K562 (cell line): ENCODE measurements around the gene KPTN. TPM values are rescaled to one million over a fixed set of nuclear protein-coding genes. Genes with fewer than 3 reads are reported as not detected.
A peak's percentile ranks its signal among the peaks of the same experiment; 100 is the strongest.

Experiments used
- BACH1 ChIP-seq: fragments of 200-800 bp; sonication (Bioruptor generic); IDR thresholded peaks from 2 replicates; pipeline ENCODE4 v1.6.1; 2016; ENCODE audit warnings: missing genetic modification characterization, missing compliant biosample characterization
- BCLAF1 ChIP-seq, 2 experiments: fragments of 450-650 bp in 1 of 2; IDR thresholded peaks; 2 replicates each; pipeline ENCODE4 v1.6.1; 2011 to 2017; ENCODE audit warnings: low read depth in 2 of 2, antibody characterized with exemption in 1 of 2, borderline replicate concordance in 1 of 2, low read length in 1 of 2, mild to moderate bottlenecking in 1 of 2, mixed read lengths in 1 of 2; ENCODE audit not compliant: control insufficient read depth in 1 of 2
- C11orf30 ChIP-seq: fragments of 450-650 bp; IDR thresholded peaks from 2 replicates; pipeline ENCODE4 v1.6.1; 2016; ENCODE audit warnings: low read depth, mild to moderate bottlenecking
- ELF4 ChIP-seq: fragments of 450-650 bp; formaldehyde crosslinking; IDR thresholded peaks from 2 replicates; pipeline ENCODE4 v1.4.0; 2022; ENCODE audit warnings: missing genetic modification characterization
- ELK1 ChIP-seq: sonication (generic); formaldehyde crosslinking; IDR thresholded peaks from 2 replicates; pipeline ENCODE4 v1.8.1; 2022; ENCODE audit warnings: missing genetic modification reagents
- HDAC1 ChIP-seq, 2 experiments: fragments of 450-650 bp; IDR thresholded peaks; 2 replicates each; pipeline ENCODE4 v1.6.1; 2016 to 2017; ENCODE audit warnings: inconsistent platforms in 1 of 2, mild to moderate bottlenecking in 1 of 2, moderate library complexity in 1 of 2
- ILK ChIP-seq: fragments of 450-650 bp; IDR thresholded peaks from 2 replicates; pipeline ENCODE4 v1.6.1; 2016; ENCODE audit warnings: missing genetic modification characterization, low read depth, mild to moderate bottlenecking, missing compliant biosample characterization, moderate library complexity, borderline replicate concordance
- JUN ChIP-seq, 2 experiments: sonication (generic) in 1 of 2; formaldehyde crosslinking in 1 of 2; IDR thresholded peaks; 2 replicates each; pipeline versions ENCODE4 v1.6.1 to v1.8.0; 2012 to 2022; ENCODE audit warnings: borderline replicate concordance in 2 of 2, mild to moderate bottlenecking in 2 of 2, improper control_type of control experiment in 1 of 2, low read depth in 1 of 2, low read length in 1 of 2, missing genetic modification reagents in 1 of 2
- KLF16 ChIP-seq: IDR thresholded peaks from 2 replicates; pipeline ENCODE4 v1.6.1; 2016; ENCODE audit warnings: antibody characterized with exemption
- MTA1 ChIP-seq: fragments of 450-650 bp; IDR thresholded peaks from 2 replicates; pipeline ENCODE4 v1.6.1; 2017; ENCODE audit warnings: borderline replicate concordance
- NFRKB ChIP-seq: fragments of 450-650 bp; IDR thresholded peaks from 2 replicates; pipeline ENCODE4 v1.6.1; 2016; ENCODE audit warnings: low read depth
- OTX1 ChIP-seq: fragments of 450-650 bp; formaldehyde crosslinking; IDR thresholded peaks from 2 replicates; pipeline ENCODE4 v1.4.0; 2022; ENCODE audit warnings: mild to moderate bottlenecking
- PHF21A ChIP-seq: fragments of 450-650 bp; IDR thresholded peaks from 2 replicates; pipeline ENCODE4 v1.6.1; 2017; ENCODE audit warnings: low read depth, borderline replicate concordance
- POLR2A ChIP-seq: fragments of 450-650 bp; conservative IDR thresholded peaks from 2 replicates; pipeline ENCODE4 v1.6.1; 2016
- RB1 ChIP-seq: fragments of 450-650 bp; IDR thresholded peaks from 2 replicates; pipeline ENCODE4 v1.6.1; 2017; ENCODE audit warnings: low read depth, mild to moderate bottlenecking
- RBM15 ChIP-seq: fragments of 200-400 bp; formaldehyde crosslinking; IDR thresholded peaks from 2 replicates; pipeline ENCODE4 v1.6.1; 2018; ENCODE audit warnings: mild to moderate bottlenecking, low read length, moderate library complexity; ENCODE audit not compliant: insufficient read depth
- SPI1 ChIP-seq: IDR thresholded peaks from 2 replicates; pipeline ENCODE4 v1.6.1; 2011; ENCODE audit warnings: low read depth, low read length, control low read depth, borderline replicate concordance
- ZBTB26 ChIP-seq: fragments of 450-650 bp; formaldehyde crosslinking; IDR thresholded peaks from 2 replicates; pipeline ENCODE4 v1.4.0; 2022; ENCODE audit warnings: missing genetic modification characterization
- ZBTB9 ChIP-seq: fragments of 450-650 bp; formaldehyde crosslinking; IDR thresholded peaks from 2 replicates; pipeline ENCODE4 v1.4.0; 2020; ENCODE audit warnings: mild to moderate bottlenecking, moderate library complexity
- polyA plus RNA-seq, 8 experiments: library from polyadenylated mRNA; depleted of rRNA in 4 of 8; stranded (reverse) in 5 of 8; unstranded in 3 of 8; fragments of >200 nt; fragmentation: Nextera tagmentation in 2 of 8; fragmentation: Illumina TruSeq in 1 of 8; extraction: Ambion mirVana in 2 of 8; extraction: Trizol in 1 of 8; gene quantifications; 2 replicates each; pipeline versions ENCODE4 v1.2.1 to v1.2.3, GENCODE V29; 2011 to 2014; ENCODE audit warnings: inconsistent platforms in 1 of 8, missing spikeins in 1 of 8
- total RNA-seq, 7 experiments: library from RNA; depleted of rRNA in 6 of 7; stranded (reverse); fragments of >200 nt in 6 of 7; fragmentation: Illumina TruSeq in 2 of 7; extraction: Trizol in 2 of 7; gene quantifications; 2 replicates each; pipeline versions ENCODE4 v1.2.1 to v1.2.3, GENCODE V29; 2011 to 2021; ENCODE audit warnings: low replicate concordance in 1 of 7

Gene KPTN
- total and polyA plus RNA-seq, 9 of the 15 experiments (the other 6 are each of a cell fraction or from before 2014, with no cell fraction given), result 0.56 to 18.2 (median 8.5) TPM

GRCh38 chr19:47427241-47428176, 56.5 kb downstream of the KPTN start (continued):
- no peak for TF ChIP-seq RBM15
- TF ChIP-seq BACH1 (tag), result no peak
- TF ChIP-seq POLR2A, result peak; percentile 30; the same call in 1 of the 2 replicates
- TF ChIP-seq MTA1, result peak; percentile 50; the same call in 1 of the 2 replicates
- no peak for TF ChIP-seq C11orf30
- TF ChIP-seq ZBTB26 (CRISPR knock-in tag), result peak; percentile 58; the same call in 1 of the 2 replicates
- TF ChIP-seq PHF21A, result no peak
- no peak for TF ChIP-seq ELK1 (CRISPR knock-in tag)
- TF ChIP-seq KLF16, result peak; percentile 41; the same call in 1 of the 2 replicates
- no peak for TF ChIP-seq ILK (tag)
- TF ChIP-seq SPI1, result 0 out of 2 replicates have a peak, but pooled peaks have one; percentile 11
- peak; percentile 63; the same call in 1 of the 2 replicates for TF ChIP-seq OTX1 (CRISPR knock-in tag)
- 0 out of 4 replicates have a peak, but pooled peaks of 1 of the 2 experiments have one; percentile 24 for TF ChIP-seq BCLAF1 (IDR thresholded peaks at IDR 0.05; ENCODE audit: borderline replicate concordance in 1 of 2, control insufficient read depth in 1 of 2, low read depth in 2 of 2, low read length in 1 of 2)
- TF ChIP-seq ZBTB9, result no peak
- TF ChIP-seq RB1, result 0 out of 2 replicates have a peak, but pooled peaks have one; percentile 37
- TF ChIP-seq ELF4 (CRISPR knock-in tag), result peak; percentile 67; the same call in 1 of the 2 replicates
- no peak for TF ChIP-seq JUN (IDR thresholded peaks at IDR 0.05; ENCODE audit: borderline replicate concordance, low read depth, low read length)
- TF ChIP-seq JUN (CRISPR knock-in tag; IDR thresholded peaks at IDR 0.05; ENCODE audit: borderline replicate concordance), result no peak
- TF ChIP-seq NFRKB, result no peak
- 0 out of 4 replicates have a peak, but pooled peaks of 1 of the 2 experiments have one; percentile 52 for TF ChIP-seq HDAC1 (IDR thresholded peaks at IDR 0.05)
